HUDEP-2 (cell line): ENCODE data around the gene DTX3.

ENCODE experiments used
- DNase-seq, 76 experiments: peaks; one replicate each; lab custom pipeline; 2025; ENCODE audit not compliant: unreplicated experiment in 76 of 76; lab: John Stamatoyannopoulos, UW

Gene DTX3

GRCh38 chr12:57618966-57619433, 14.4 kb downstream of the DTX3 start:
- DNase-seq, result no peak

- DNase-seq, result peak in 4 of 76 experiments; percentile 10 to 45 (median 14)
These were observed 15.0 kb downstream of the DTX3 start for GRCh38 chr12:57619434-57620244.

GRCh38 chr12:57620245-57620935, 15.8 kb downstream of the DTX3 start:
- DNase-seq, result no peak

DNA sequence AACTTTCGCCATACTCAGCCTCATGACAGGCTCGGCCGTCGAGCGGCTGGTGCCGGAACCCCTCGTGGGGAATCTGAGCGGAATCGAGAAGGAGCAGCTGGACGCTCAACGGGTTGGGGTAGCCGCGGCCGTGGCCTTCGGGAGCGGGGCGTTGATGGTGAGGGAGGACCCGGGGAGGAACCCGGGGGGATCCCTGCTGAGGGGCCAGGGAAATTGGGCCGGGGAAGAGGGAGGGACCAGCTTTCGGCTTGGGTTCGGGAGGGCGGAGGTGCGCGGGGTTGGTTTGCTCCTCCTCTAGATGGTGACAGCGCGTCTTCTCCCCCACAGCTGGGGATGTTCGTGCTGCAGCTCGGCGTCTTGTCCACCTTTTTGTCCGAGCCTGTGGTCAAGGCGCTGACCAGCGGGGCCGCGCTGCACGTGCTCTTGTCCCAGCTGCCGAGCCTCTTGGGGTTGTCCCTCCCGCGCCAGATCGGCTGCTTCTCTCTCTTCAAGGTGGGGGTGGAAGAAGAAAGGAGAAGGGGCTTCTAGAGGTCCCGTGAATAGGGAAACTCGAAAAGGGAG, 16.4 kb downstream of the DTX3 start:
- DNase-seq, result peak in 2 of 76 experiments; percentile 18 to 31

DNA sequence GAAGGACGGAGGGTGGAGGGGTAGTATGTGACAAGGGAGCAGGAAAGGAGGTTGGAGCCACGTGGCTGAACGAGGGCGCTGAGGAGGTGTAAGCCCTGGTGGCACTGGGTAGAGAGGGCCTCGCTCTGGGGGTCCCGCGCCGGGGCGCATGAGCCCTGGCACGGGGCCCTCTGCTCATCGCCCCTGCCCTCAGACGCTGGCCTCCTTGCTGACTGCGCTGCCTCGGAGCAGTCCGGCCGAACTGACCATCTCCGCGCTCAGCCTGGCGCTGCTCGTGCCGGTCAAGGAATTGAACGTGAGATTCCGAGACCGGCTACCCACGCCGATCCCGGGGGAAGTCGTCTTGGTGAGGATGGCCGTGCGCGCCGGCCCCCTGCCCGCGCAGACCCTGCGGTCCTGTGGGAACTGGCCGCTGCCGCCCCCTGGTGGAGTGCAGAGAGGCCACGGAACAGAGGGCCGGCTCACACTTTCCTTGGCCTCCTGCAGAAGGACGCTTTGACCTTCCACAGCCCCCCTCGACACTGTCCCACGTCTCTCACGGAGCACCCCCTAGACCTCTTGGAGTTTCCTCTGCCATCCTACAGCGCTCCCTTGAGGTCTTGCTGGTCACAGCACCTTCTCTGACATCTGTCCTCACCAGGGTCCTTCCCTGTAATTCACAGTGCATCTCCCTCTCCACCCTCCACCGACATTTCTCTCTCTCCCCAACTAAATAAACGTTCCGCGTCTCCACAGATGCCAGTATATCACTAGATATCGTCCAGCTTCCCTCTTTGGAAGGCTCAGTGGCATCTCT, 17.1 kb downstream of the DTX3 start:
- DNase-seq, result peak in 41 of 76 experiments; percentile 6 to 58 (median 22)

DNA sequence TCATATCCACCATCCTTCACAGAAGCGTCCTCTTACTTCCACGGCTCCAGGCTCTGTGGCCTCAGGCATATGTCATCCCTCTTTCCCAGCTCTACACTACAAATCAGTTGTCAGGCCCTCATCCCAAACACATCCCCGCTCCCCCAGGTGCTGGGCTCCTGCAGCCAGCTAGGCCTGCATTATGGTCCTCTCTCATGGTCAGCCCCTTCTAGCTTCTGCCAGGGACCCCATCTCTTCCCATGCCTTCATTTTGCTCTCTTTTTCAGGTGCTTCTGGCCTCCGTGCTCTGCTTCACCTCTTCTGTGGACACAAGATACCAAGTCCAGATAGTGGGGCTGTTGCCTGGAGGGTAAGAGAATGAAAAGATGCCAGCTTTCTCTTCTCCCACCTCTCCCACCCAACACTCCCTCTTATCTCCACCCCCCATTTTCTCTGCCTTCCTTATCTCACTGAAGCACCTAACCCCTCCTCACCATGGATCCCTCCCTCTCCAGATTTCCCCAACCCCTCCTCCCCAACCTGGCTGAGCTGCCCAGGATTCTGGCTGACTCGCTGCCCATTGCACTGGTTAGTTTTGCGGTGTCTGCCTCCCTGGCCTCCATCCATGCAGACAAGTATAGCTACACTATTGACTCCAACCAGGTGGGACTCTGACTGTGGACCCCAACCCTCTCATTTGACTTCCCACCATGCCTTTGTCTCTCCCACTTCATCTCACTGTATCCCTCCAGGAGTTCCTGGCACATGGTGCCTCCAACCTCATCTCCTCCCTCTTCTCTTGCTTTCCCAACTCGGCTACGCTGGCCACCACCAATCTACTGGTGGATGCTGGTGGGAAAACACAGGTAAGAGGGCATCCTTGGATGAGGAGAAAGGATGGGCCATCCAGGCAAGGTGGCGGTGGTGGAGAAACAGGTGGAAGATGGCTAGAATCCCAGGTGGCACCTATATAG, 17.9 kb downstream of the DTX3 start:
- peak in 3 of 76 experiments; percentile 3 to 21 (median 4) for DNase-seq

- no peak for DNase-seq
These were observed 18.8 kb downstream of the DTX3 start for GRCh38 chr12:57623385-57623784.

- no peak for DNase-seq
These were observed 19.3 kb downstream of the DTX3 start for GRCh38 chr12:57623811-57624390.

DNA sequence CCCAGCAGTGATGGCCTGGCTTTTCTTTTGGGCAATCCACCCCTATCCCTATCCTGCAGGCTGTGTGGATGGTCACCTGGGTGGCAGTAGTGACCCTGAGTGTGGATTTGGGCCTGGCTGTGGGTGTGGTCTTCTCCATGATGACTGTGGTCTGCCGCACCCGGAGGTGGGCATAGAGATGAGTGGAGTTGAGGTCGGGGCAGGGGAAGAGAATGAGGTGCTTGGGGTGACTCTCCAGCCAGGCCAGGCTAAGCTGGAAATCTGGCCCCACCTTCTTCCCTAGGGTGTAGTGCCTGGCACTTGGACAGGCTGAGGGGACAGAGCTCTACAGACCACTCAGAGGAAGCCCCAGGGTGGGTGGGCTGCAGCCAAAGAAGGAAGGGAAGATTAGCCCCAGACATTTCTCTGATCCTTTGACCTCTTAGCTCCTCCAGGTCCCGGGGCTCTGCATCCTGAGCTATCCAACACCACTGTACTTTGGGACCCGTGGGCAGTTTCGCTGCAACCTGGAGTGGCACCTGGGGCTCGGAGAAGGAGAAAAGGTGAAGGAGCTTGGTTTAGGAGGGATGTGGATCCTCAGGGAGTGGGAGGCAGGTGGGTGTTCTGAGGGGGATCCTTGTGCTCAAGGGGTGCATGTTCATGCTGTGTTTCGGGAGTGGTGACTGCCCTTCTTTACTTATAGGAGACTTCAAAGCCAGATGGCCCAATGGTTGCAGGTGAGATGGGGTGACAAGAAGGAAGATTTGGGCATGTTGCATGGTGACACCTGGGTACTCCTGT, 20.0 kb downstream of the DTX3 start:
- no peak for DNase-seq

GRCh38 chr12:57625261-57626032, 20.8 kb downstream of the DTX3 start:
- no peak for DNase-seq

DNA sequence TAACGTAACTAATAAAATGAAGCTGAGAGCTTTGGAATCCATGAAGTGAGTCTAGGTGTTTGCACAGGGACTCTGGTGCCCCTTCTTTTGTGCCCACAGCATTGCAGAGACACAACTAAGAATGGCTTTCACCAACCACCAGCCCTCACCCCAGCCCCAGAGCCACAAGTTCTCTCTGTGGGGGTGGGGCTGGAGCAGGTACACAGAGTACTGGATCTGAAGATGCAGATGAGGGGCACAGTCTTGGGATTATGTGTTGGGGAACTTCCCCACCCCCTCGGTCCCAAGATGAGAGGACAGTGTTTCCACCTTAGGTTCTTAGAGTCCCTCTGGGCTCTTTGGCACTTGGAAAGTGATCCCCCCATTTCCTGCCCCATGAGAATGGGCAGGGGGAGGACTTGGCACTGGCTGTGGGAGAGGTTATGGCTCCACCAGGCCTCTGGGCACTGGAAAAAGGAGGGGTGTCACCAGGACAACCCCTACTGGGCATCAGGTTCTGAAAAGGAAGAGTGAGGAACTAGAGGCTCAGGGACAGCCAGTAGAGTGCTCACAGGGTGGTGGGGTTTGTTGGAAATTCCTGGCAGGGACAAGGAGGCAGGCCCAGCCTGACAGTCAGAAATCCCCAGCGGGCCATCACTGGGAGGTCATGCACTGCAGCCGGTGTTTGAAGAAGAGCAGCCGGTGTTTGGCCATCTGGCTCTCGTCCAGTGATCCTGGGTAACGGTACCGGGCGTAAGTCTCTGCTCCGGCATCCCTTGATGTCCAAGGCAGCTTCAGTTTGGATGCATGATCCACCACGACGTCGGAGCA, 21.7 kb downstream of the DTX3 start:
- no peak for DNase-seq

DNA sequence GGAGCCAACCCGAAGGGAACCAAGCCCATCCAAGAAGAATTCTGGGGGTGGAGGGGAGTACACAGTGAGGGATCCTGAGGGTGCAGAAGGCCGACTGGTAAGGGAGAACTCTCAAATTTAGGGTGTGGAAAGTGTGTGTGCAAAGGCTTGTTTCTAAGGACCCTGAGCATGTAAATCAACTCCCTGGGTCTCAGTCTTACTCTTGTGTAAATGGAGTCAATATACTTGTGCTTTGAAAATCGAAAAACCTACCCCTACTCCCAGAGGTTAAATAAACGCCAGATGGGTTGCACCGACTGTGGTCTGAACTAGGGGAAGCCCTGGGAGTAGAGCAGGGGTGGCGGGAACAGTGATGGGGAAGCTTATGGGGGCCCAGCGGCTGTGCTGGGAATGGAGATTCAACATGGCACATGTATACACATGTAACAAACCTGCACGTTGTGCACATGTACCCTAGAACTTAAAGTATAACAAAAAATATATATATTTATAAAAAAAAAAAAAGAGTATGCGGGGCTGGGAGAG, 22.4 kb downstream of the DTX3 start:
- DNase-seq, result no peak

- no peak for DNase-seq
These were observed 23.1 kb downstream of the DTX3 start for GRCh38 chr12:57627501-57628279.

- no peak for DNase-seq
These were observed 23.9 kb downstream of the DTX3 start for GRCh38 chr12:57628280-57629191.

DNA sequence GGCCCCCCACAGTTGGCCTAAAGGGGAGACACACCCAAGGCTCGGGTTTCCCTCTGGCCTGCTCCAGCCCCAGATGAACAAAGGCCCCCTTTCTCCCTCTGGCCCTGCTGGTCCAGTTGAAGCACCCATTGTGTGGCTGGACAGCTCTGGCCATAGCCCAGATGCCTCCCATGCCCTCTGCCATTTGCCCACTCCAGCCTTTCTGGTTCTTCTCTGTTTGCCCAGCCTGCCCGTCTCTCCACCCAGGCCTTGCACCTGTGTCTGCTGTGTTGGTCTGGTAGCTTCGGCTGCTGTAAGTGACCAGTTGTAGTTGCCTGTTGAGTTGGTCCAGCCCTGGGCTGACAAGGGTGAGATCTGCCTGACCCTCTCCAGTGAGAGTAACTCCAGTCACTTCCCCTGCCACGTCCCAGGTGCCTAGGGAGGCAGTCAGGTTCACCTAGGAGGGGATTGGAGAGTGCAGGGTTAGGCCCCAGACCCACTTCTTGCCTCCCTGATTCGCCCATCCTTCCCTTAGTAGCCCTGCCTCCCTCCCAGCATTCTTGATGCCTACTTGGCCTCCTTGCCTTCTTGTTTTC, 25.4 kb downstream of the DTX3 start:
- DNase-seq, result no peak
